Activated T-helper 2 cell treated with anti-CD3 and anti-CD28 coated beads, Interferon-gamma antibody, Interleukin-2, Interleukin-4, amounts not matched to agents 10 μg/mL and 5 μg/mL and 100 μg/mL, durations not matched to agents 14 hours and 24 hours and 36 hours (primary cell): Measurements from ENCODE around the gene ACSL5. TPM values are rescaled to one million over a fixed set of nuclear protein-coding genes. Genes with fewer than 3 reads are reported as not detected.

Experiments
- DNase-seq: peaks from one replicate; pipeline ENCODE4 v3.0.0; 2021; ENCODE audit warnings: low spot score
- H3K27ac Mint-ChIP-seq: one replicate; pipeline ENCODE4 v1.8.0; 2021; ENCODE audit warnings: mixed read lengths
- H3K27me3 Mint-ChIP-seq: one replicate; pipeline ENCODE4 v1.8.0; 2021; ENCODE audit warnings: low read depth, mixed read lengths
- H3K36me3 Mint-ChIP-seq: one replicate; pipeline ENCODE4 v1.8.0; 2021; ENCODE audit warnings: low read depth, mixed read lengths
- H3K4me1 Mint-ChIP-seq: one replicate; pipeline ENCODE4 v1.8.0; 2021; ENCODE audit warnings: low read depth, mixed read lengths
- H3K4me3 Mint-ChIP-seq: one replicate; pipeline ENCODE4 v1.8.0; 2021; ENCODE audit warnings: low read depth, mild to moderate bottlenecking, moderate library complexity, mixed read lengths
- H3K9me3 Mint-ChIP-seq: one replicate; pipeline ENCODE4 v1.8.0; 2021; ENCODE audit warnings: mixed read lengths
- intact Hi-C: fragments of 100-400 bp; cut with micrococcal nuclease; formaldehyde crosslinking; loops from one replicate; pipeline ENCODE4 v1.15.1; 2023
- total RNA-seq: library from RNA; stranded (reverse); gene quantifications from 2 replicates; pipeline ENCODE4 v1.2.3, GENCODE V29; 2022

ACSL5 gene
- total RNA-seq, 1 donor from 2014 or later = 45.9 TPM

GRCh38 chr10:112359606-112360307, 14.2 kb upstream of the ACSL5 start:
- no peaks in the 10 kb centered on the region for H3K9me3 Mint-ChIP-seq
- H3K27ac Mint-ChIP-seq = no peak overlapping the region
- peaks cover 5% of the 10 kb centered on the region for H3K27me3 Mint-ChIP-seq
- no peaks in the 10 kb centered on the region for H3K36me3 Mint-ChIP-seq
- H3K4me3 Mint-ChIP-seq = no peak overlapping the region
- intact Hi-C loops = no loop called here
- no peaks in the 10 kb centered on the region for H3K4me1 Mint-ChIP-seq
- DNase-seq = no peak

- Mint-ChIP-seq H3K4me3 (no peak overlapping the region), H3K36me3 (no peaks in the 10 kb centered on the region), H3K4me1 (peaks cover 5% of the 10 kb centered on the region), H3K9me3 (no peaks in the 10 kb centered on the region), H3K27ac (no peak overlapping the region), H3K27me3 (peaks cover 5% of the 10 kb centered on the region)
- intact Hi-C loops = no loop called here
- no peak for DNase-seq
These were observed 13.3 kb upstream of the ACSL5 start for GRCh38 chr10:112360308-112361270.

GRCh38 chr10:112361951-112362751, 11.8 kb upstream of the ACSL5 start:
- DNase-seq = no peak
- H3K9me3 Mint-ChIP-seq = no peaks in the 10 kb centered on the region
- H3K4me1 Mint-ChIP-seq = peaks cover 6% of the 10 kb centered on the region
- H3K27ac Mint-ChIP-seq = no peak overlapping the region
- H3K36me3 Mint-ChIP-seq = no peaks in the 10 kb centered on the region
- intact Hi-C loops = no loop called here
- H3K4me3 Mint-ChIP-seq = no peak overlapping the region
- H3K27me3 Mint-ChIP-seq = peaks cover 8% of the 10 kb centered on the region

DNA sequence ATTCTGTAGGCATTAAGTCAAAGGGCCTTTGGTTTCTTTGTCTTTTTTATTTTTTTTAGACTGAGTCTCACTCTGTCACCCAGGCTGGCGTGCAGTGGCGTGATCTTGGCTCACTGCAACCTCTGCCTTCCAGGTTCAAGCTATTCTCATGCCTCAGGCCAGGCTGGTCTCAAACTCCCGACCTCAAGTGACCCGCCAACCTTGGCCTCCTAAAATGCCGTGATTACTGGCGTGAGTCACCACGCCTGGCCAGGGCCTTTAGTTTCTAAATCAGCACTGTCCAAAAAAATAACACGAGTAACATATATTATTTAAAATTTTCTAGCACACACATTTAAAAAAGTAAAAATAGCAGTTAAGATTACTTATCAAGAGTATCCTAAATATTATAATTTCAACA, 11.1 kb upstream of the ACSL5 start:
- intact Hi-C loops = no loop called here
- H3K4me1 Mint-ChIP-seq = peaks cover 6% of the 10 kb centered on the region
- H3K4me3 Mint-ChIP-seq = no peak overlapping the region
- peaks cover 8% of the 10 kb centered on the region for H3K27me3 Mint-ChIP-seq
- no peak overlapping the region for H3K27ac Mint-ChIP-seq
- no peak for DNase-seq
- H3K36me3 Mint-ChIP-seq = no peaks in the 10 kb centered on the region
- no peaks in the 10 kb centered on the region for H3K9me3 Mint-ChIP-seq

GRCh38 chr10:112363696-112364688, 9.9 kb upstream of the ACSL5 start:
- intact Hi-C loops = no loop called here
- H3K27me3 Mint-ChIP-seq = peaks cover 8% of the 10 kb centered on the region

DNA sequence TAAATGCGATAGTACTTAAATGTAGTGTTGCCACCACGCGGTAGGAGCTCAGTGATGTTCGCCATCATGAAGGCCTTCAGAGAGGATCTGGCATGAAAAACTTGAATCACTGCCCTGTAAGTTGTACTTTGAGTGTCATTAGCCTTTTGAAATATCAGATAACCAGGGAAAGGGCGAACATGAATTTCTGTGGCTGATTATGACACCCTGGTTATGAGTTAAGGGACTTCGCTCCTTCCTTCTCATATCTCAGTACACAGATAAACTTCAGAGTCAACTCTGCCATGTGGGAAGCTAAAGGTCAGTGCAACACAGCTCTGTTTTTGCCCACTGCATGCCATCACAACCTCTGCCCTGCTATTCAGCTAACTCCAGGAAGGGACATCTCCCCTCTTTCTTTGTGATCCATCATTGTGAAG, 8.9 kb upstream of the ACSL5 start:
- Mint-ChIP-seq H3K4me3 (no peak overlapping the region), H3K9me3 (no peaks in the 10 kb centered on the region), H3K4me1 (peaks cover 8% of the 10 kb centered on the region), H3K27ac (no peak overlapping the region), H3K36me3 (no peaks in the 10 kb centered on the region), H3K27me3 (peaks cover 8% of the 10 kb centered on the region)
- DNase-seq = no peak
- intact Hi-C loops = no loop called here

More at GRCh38 chr10:112363696-112364688, 9.9 kb upstream of the ACSL5 start:
- no peak for DNase-seq
- H3K4me1 Mint-ChIP-seq = peaks cover 6% of the 10 kb centered on the region
- no peaks in the 10 kb centered on the region for H3K9me3 Mint-ChIP-seq
- no peaks in the 10 kb centered on the region for H3K36me3 Mint-ChIP-seq
- no peak overlapping the region for H3K27ac Mint-ChIP-seq
- H3K4me3 Mint-ChIP-seq = no peak overlapping the region

GRCh38 chr10:112365451-112365850, 8.5 kb upstream of the ACSL5 start:
- Mint-ChIP-seq H3K4me3 (no peak overlapping the region), H3K27me3 (peaks cover 8% of the 10 kb centered on the region), H3K27ac (no peak overlapping the region), H3K36me3 (no peaks in the 10 kb centered on the region), H3K4me1 (peaks cover 8% of the 10 kb centered on the region), H3K9me3 (no peaks in the 10 kb centered on the region)
- intact Hi-C loops = no loop called here
- DNase-seq = no peak

DNA sequence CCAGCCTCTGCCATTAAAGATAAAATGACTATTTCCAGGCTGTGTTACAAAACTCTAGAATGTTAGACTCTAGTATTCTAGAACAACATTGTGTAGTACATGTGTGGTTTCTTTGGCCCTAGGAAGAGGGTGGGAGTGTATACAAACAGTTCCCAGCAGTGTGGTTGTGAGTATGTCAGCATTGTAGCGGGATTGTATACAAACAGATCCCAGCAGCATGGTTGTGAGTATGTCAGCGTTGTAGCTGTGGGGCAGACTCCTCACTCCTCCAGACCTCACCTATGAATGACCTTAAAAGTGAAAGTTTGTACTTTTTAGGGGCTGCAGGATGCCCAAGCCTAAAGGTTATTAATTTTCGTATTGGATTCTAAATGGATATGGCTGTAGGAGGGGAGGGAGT, 6.9 kb upstream of the ACSL5 start:
- peaks cover 8% of the 10 kb centered on the region for H3K4me1 Mint-ChIP-seq
- H3K36me3 Mint-ChIP-seq = no peaks in the 10 kb centered on the region
- no peak overlapping the region for H3K4me3 Mint-ChIP-seq
- H3K27me3 Mint-ChIP-seq = peaks cover 4% of the 10 kb centered on the region
- no peak overlapping the region for H3K27ac Mint-ChIP-seq
- no peak for DNase-seq
- H3K9me3 Mint-ChIP-seq = no peaks in the 10 kb centered on the region
- intact Hi-C loops = no loop called here

DNA sequence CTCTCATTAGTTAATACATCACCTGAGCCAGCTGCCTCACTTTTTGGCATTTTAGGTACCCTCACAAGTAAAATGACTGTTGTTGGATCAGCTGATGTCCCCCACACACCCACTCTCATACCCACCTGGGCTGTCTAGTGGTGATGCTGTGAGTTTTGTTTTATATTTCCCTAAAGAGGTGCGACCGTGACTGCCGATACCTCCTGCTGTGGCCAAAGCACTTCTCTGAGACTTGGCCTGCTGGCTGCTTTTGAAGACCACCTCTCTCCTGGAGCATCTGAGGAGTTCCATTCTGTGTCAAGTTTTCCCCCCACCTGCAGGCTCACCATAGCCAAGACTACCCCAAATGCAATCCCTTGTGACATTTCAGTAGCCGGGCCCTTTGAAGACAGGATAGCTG, 6.4 kb upstream of the ACSL5 start:
- Mint-ChIP-seq H3K27ac (no peak overlapping the region), H3K4me1 (peaks cover 8% of the 10 kb centered on the region), H3K9me3 (no peaks in the 10 kb centered on the region), H3K27me3 (peaks cover 4% of the 10 kb centered on the region), H3K36me3 (no peaks in the 10 kb centered on the region), H3K4me3 (no peak overlapping the region)
- no peak for DNase-seq
- intact Hi-C loops = no loop called here

DNA sequence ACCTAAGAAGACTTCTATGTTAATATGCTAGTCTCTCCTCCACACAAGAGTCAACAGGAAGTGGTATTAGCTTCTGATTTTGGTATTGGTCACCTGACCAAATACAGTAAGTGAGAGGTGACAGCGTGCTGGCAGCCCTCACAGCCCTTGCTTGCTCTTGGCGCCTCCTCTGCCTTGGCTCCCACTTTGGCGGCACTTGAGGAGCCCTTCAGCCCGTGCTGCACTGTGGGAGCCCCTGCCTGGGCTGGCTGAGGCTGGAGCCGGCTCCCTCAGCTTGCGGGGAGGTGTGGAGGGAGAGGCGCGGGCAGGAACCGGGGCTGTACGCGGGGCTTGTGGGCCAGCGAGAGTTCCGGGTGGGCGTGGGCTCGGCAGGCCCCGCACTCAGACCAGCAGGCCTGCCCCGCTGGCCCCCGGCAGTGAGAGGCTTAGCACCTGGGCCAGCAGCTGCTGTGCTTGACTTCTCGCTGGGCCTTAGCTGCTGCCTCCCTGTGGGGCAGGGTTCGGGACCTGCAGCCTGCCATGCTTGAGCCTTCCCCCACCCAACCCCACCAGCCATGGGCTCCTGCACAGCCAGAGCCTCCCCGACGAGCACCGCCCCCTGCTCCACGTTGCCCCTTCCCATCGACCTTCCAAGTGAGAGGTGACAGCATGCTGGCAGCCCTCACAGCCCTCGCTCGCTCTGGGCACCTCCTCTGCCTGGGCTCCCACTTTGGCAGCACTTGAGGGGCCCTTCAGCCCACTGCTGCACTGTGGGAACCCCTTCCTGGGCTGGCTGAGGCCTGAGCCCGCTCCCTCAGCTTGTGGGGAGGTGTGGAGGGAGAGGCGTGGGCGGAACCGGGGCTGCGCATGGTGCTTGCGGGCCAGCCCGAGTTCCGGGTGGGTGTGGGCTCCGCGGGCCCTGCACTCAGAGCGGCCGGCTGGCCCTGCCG, 4.2 kb upstream of the ACSL5 start:
- H3K27ac Mint-ChIP-seq = no peak overlapping the region
- DNase-seq = no peak
- intact Hi-C loops = loop anchor here (10.0 kb wide), 1 partner anchor 1315 kb away; no protein-coding TSS in a partner anchor
- peaks cover 4% of the 10 kb centered on the region for H3K27me3 Mint-ChIP-seq
- no peaks in the 10 kb centered on the region for H3K36me3 Mint-ChIP-seq
- no peaks in the 10 kb centered on the region for H3K9me3 Mint-ChIP-seq
- H3K4me3 Mint-ChIP-seq = no peak overlapping the region
- peaks cover 12% of the 10 kb centered on the region for H3K4me1 Mint-ChIP-seq

DNA sequence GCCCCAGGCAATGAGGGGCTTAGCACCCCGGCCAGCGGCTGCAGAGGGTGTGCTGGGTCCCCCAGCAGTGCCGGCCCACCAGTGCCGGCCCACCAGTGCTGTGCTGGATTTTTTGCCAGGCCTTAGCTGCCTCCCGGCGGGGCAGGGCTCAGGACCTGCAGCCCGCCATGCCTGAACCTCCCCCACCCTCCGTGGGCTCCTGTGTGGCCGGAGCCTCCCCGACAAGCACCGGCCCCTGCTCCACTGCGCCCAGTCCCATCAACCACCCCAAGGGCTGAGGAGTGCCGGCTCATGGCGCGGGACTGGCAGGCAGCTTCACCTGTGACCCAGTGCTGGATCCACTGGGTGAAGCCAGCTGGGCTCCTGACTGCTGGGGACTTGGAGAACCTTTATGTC, 3.5 kb upstream of the ACSL5 start:
- intact Hi-C loops = loop anchor here (10.0 kb wide), 1 partner anchor 1314 kb away; no protein-coding TSS in a partner anchor

More for the DNA sequence above, 3.5 kb upstream of the ACSL5 start:
- no peak for DNase-seq
- no peak overlapping the region for H3K27ac Mint-ChIP-seq
- peaks cover 4% of the 10 kb centered on the region for H3K27me3 Mint-ChIP-seq
- H3K9me3 Mint-ChIP-seq = no peaks in the 10 kb centered on the region
- peaks cover 16% of the 10 kb centered on the region for H3K4me1 Mint-ChIP-seq
- no peaks in the 10 kb centered on the region for H3K36me3 Mint-ChIP-seq
- no peak overlapping the region for H3K4me3 Mint-ChIP-seq
